CD4-positive, alpha-beta T cell treated with Interleukin-21 for 1 hour (primary cell): ENCODE measurements around the gene ZNF862.

Experiments used
- DNase-seq: peaks from one replicate; pipeline ENCODE4 v3.0.0-alpha.2; 2020

Gene ZNF862

GRCh38 chr7:149811831-149812490 is 26.2 kb upstream of the ZNF862 start:
- DNase-seq = no peak

- no peak for DNase-seq
These were observed 24.7 kb upstream of the ZNF862 start for GRCh38 chr7:149813254-149814035.

GRCh38 chr7:149814494-149814893 is 23.7 kb upstream of the ZNF862 start:
- no peak for DNase-seq

- no peak for DNase-seq
These were observed 23.1 kb upstream of the ZNF862 start for GRCh38 chr7:149815121-149815520.

- no peak for DNase-seq
These were observed 22.4 kb upstream of the ZNF862 start for GRCh38 chr7:149815661-149816266.

GRCh38 chr7:149816267-149816751 is 21.9 kb upstream of the ZNF862 start:
- no peak for DNase-seq

- DNase-seq = no peak
These were observed 21.4 kb upstream of the ZNF862 start for GRCh38 chr7:149816794-149817193.

GRCh38 chr7:149817301-149817771 is 20.8 kb upstream of the ZNF862 start:
- no peak for DNase-seq

- no peak for DNase-seq
These were observed 20.2 kb upstream of the ZNF862 start for GRCh38 chr7:149817836-149818535.

- DNase-seq = no peak
These were observed 19.7 kb upstream of the ZNF862 start for GRCh38 chr7:149818536-149818840.

- no peak for DNase-seq
These were observed 18.8 kb upstream of the ZNF862 start for GRCh38 chr7:149819141-149819960.

- DNase-seq = no peak
These were observed 18.2 kb upstream of the ZNF862 start for GRCh38 chr7:149819961-149820340.

GRCh38 chr7:149820622-149821190 is 17.5 kb upstream of the ZNF862 start:
- no peak for DNase-seq

GRCh38 chr7:149821191-149822148 is 16.7 kb upstream of the ZNF862 start:
- no peak for DNase-seq

- DNase-seq = no peak
These were observed 15.7 kb upstream of the ZNF862 start for GRCh38 chr7:149822353-149822943.

GRCh38 chr7:149823191-149823630 is 15.0 kb upstream of the ZNF862 start:
- no peak for DNase-seq

- DNase-seq = no peak
These were observed 14.5 kb upstream of the ZNF862 start for GRCh38 chr7:149823631-149824199.

GRCh38 chr7:149824301-149824741 is 13.9 kb upstream of the ZNF862 start:
- no peak for DNase-seq

GRCh38 chr7:149824748-149825566 is 13.2 kb upstream of the ZNF862 start:
- DNase-seq = no peak
